BJ (cell line): ENCODE data around the gene RBM27. TPM values are rescaled to one million over a fixed set of nuclear protein-coding genes. Genes with fewer than 3 reads are reported as not detected.

ENCODE experiments used
- CTCF ChIA-PET: fragments of 350-600 bp; formaldehyde crosslinking; extraction: SDS; loops from one replicate; lab custom pipeline; 2021; ENCODE audit warnings: antibody characterized with exemption, inconsistent platforms; lab: Yijun Ruan, JAX
- POLR2A ChIA-PET: fragments of 300-600 bp; sonication (Branson Sonifier 250); formaldehyde crosslinking; extraction: SDS; loops from one replicate; lab custom pipeline; 2021; ENCODE audit warnings: antibody characterized with exemption; lab: Charles Lee
- DNase-seq: peaks from one replicate; pipeline ENCODE4 v3.0.0-alpha.2; 2011; ENCODE audit warnings: low read depth
- H3K27me3 ChIP-seq: 2 replicates; pipeline ENCODE4 v1.6.0; 2011; ENCODE audit warnings: low read length; ENCODE audit not compliant: control insufficient read depth, insufficient read depth
- H3K36me3 ChIP-seq: 2 replicates; pipeline ENCODE4 v1.5.1; 2011; ENCODE audit warnings: low read length; ENCODE audit not compliant: control insufficient read depth, insufficient read depth
- H3K4me3 ChIP-seq: 2 replicates; pipeline ENCODE4 v1.5.1; 2011; ENCODE audit warnings: low read depth, mild to moderate bottlenecking, control low read depth, low read length
- polyA plus RNA-seq: library from polyadenylated mRNA; depleted of rRNA; stranded (reverse); fragments of >200 nt; gene quantifications from 2 replicates; pipeline ENCODE4 v1.2.3, GENCODE V29; 2011
- TF ChIP-seq, protein P1 (sequence below): IDR thresholded peaks from 2 replicates; pipeline ENCODE4 v1.5.1; 2011; ENCODE audit warnings: low read depth, mild to moderate bottlenecking, control low read depth, inconsistent platforms, low read length, moderate library complexity; ENCODE audit not compliant: insufficient read depth

RBM27 gene
- polyA plus RNA-seq, 1 experiment = 19.0 TPM

DNA sequence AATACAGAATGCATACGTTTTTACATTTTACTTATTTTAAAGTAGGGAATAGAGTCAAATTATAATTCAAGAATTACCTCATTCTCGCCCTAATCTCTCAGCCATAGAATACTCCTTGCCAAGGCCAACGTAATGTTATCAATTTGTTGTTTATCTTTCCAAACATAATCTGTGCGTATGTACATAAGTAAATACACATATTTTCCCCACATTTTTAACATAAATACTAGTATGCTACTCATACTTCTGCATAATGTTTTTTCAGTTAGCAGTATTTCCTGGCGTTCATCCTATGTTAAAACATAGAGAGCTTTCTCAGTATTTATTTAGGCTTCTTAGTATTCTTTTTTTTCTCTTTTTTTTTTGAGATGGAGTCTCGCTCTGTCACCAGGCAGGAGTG is 28.8 kb downstream of the RBM27 start:
- POLR2A ChIA-PET = no interaction called here
- H3K4me3 ChIP-seq = no peak overlapping the region
- H3K36me3 ChIP-seq = peaks cover 7% of the 10 kb centered on the region
- CTCF ChIA-PET = no interaction called here
- TF ChIP-seq, protein P1, sequence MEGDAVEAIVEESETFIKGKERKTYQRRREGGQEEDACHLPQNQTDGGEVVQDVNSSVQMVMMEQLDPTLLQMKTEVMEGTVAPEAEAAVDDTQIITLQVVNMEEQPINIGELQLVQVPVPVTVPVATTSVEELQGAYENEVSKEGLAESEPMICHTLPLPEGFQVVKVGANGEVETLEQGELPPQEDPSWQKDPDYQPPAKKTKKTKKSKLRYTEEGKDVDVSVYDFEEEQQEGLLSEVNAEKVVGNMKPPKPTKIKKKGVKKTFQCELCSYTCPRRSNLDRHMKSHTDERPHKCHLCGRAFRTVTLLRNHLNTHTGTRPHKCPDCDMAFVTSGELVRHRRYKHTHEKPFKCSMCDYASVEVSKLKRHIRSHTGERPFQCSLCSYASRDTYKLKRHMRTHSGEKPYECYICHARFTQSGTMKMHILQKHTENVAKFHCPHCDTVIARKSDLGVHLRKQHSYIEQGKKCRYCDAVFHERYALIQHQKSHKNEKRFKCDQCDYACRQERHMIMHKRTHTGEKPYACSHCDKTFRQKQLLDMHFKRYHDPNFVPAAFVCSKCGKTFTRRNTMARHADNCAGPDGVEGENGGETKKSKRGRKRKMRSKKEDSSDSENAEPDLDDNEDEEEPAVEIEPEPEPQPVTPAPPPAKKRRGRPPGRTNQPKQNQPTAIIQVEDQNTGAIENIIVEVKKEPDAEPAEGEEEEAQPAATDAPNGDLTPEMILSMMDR = no peak
- DNase-seq = no peak
- no peaks in the 10 kb centered on the region for H3K27me3 ChIP-seq

DNA sequence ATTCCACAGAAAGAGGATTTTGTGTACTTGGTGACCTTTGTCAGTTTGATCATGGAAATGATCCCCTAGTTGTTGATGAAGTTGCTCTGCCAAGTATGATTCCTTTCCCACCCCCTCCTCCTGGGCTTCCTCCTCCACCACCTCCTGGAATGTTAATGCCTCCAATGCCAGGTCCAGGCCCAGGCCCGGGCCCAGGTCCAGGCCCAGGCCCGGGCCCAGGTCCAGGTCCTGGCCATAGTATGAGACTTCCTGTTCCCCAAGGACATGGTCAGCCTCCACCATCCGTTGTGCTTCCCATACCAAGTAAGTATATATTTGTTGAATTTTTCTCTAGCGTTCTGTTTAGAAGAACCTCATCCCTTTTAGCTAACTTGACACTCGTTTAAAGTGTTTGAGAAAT is 30.0 kb downstream of the RBM27 start:
- Histone ChIP-seq H3K27me3 (no peaks in the 10 kb centered on the region), H3K36me3 (peaks cover 9% of the 10 kb centered on the region), H3K4me3 (no peak overlapping the region)
- POLR2A ChIA-PET = no interaction called here
- CTCF ChIA-PET = no interaction called here
- TF ChIP-seq, protein P1 = no peak
- DNase-seq = no peak

DNA sequence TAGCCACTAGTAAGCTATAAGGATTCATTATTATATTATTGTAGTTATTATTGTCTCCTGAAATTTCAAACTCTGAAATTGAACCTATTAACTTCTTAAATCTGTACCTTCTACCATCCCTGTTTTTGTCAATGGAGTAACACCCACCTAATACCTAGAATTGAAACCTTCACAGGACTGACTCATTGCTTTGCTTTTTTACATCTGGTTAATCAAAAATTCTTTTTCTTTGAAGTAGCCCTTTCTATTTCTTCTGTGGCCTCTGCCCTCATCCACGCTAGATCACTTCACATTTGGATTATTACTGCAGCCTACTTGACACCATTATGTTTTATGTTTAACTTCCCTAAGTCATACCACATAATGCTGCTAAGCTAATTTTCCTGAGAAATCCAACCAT is 35.6 kb downstream of the RBM27 start:
- TF ChIP-seq, protein P1 = no peak
- Histone ChIP-seq H3K36me3 (0 out of 2 replicates have a peak, but pooled peaks cover 3% of the 10 kb centered on the region), H3K27me3 (no peaks in the 10 kb centered on the region), H3K4me3 (no peak overlapping the region)
- no peak for DNase-seq
- ChIA-PET CTCF (no interaction called here), POLR2A (no interaction called here)

DNA sequence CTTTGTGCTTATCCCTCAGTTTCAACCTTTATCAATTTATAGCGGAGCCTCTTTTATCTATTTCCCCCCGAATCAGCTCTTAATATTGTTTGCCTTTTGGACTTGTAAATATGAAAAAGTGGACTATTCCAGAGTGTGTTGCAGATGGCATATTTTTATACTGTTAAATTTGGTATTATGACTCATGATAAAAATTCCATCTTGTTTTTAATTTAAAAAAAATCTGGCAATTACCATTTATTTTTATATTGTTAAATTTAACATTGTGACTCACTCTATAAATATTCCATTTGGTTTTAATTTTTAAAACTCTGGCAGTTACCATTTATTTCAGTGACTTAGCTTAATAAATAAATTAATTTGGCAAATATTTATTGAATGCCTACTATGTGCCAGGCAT is 37.5 kb downstream of the RBM27 start:
- H3K27me3 ChIP-seq = no peaks in the 10 kb centered on the region
- TF ChIP-seq, protein P1 = no peak
- ChIA-PET CTCF (no interaction called here), POLR2A (no interaction called here)
- no peak overlapping the region for H3K4me3 ChIP-seq
- DNase-seq = peak; percentile 11
- peaks cover 4% of the 10 kb centered on the region; the same call in 1 of the 2 replicates for H3K36me3 ChIP-seq

DNA sequence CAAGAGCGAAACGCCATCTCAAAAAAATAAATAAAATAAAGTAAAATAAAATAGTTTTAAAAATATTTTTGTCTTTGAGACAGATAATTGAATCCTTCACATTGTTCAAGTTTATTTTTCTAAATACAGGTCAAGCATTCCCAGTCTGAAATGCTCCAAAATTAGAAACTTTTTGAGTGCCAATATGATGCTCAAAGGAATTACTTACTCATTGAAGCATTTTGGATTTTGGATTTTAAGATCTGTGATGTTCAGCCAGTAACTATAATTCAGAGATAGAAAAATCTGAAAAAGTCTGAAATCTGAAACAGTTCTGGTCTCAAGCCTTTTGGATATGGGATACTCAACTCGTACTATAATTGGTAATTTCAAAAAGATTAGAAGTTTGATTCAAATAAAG is 39.8 kb downstream of the RBM27 start:
- H3K27me3 ChIP-seq = no peaks in the 10 kb centered on the region
- CTCF ChIA-PET = no interaction called here
- TF ChIP-seq, protein P1 = no peak
- no peak for DNase-seq
- POLR2A ChIA-PET = no interaction called here
- no peak overlapping the region for H3K4me3 ChIP-seq
- peaks cover 1% of the 10 kb centered on the region; the same call in 1 of the 2 replicates for H3K36me3 ChIP-seq
